DOHH2 (cell line): Measurements from ENCODE around the gene CCDC40.

ENCODE experiments used
- EZH2phosphoT487 ChIP-seq: fragments of 200-600 bp; sonication (generic); IDR thresholded peaks from 2 replicates; pipeline ENCODE4 v1.6.1; 2017; ENCODE audit warnings: borderline replicate concordance, mild to moderate bottlenecking, antibody characterized with exemption, low read length, moderate library complexity, mixed read lengths
- TF ChIP-seq, protein P1 (sequence below): fragments of 200-600 bp; sonication (generic); IDR thresholded peaks from one replicate; pipeline ENCODE4 v1.5.1; 2014; ENCODE audit warnings: antibody characterized with exemption, mild to moderate bottlenecking, low read depth, low read length; ENCODE audit not compliant: poor library complexity, severe bottlenecking

DNA sequence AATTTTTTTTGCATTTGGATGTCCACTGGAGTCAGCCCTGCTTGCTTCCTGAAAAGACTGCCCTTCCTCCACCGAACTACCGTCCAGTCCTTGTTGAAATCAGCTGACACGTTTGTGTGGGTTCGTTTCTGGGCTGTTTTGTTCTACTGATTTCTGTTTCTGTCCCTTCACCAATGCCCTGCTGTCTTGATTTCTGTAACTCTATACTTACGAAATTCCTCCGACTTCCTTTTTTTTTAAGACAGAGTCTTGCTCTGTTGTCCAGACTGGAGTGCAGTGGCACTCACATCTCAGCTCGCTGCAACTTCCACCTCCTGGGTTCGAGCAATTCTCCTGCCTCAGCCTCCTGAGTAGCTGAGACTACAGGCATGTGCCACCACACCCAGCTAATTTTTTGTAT is 56.5 kb downstream of the CCDC40 start:
- TF ChIP-seq, protein P1, sequence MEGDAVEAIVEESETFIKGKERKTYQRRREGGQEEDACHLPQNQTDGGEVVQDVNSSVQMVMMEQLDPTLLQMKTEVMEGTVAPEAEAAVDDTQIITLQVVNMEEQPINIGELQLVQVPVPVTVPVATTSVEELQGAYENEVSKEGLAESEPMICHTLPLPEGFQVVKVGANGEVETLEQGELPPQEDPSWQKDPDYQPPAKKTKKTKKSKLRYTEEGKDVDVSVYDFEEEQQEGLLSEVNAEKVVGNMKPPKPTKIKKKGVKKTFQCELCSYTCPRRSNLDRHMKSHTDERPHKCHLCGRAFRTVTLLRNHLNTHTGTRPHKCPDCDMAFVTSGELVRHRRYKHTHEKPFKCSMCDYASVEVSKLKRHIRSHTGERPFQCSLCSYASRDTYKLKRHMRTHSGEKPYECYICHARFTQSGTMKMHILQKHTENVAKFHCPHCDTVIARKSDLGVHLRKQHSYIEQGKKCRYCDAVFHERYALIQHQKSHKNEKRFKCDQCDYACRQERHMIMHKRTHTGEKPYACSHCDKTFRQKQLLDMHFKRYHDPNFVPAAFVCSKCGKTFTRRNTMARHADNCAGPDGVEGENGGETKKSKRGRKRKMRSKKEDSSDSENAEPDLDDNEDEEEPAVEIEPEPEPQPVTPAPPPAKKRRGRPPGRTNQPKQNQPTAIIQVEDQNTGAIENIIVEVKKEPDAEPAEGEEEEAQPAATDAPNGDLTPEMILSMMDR = no peak
- TF ChIP-seq EZH2phosphoT487 = no peak
